H9 (cell line): ENCODE data around the gene MADCAM1. TPM values are rescaled to one million over a fixed set of nuclear protein-coding genes. Genes with fewer than 3 reads are reported as not detected.

Experiments used
- DNase-seq: peaks from one replicate; pipeline ENCODE4 v3.0.0-alpha.2; 2017
- H2AFZ ChIP-seq: one replicate; pipeline ENCODE4 v1.6.1; 2013; ENCODE audit warnings: mild to moderate bottlenecking, low read length, control low read depth, moderate library complexity
- H2AK5ac ChIP-seq: 2 replicates; pipeline ENCODE4 v1.6.1; 2013; ENCODE audit warnings: low read length, control low read depth, mixed read lengths; ENCODE audit not compliant: insufficient read length
- H2BK120ac ChIP-seq: one replicate; pipeline ENCODE4 v1.6.1; 2013; ENCODE audit warnings: low read depth, mild to moderate bottlenecking, low read length, control low read depth, inconsistent platforms; ENCODE audit not compliant: poor library complexity, severe bottlenecking
- H2BK12ac ChIP-seq: 2 replicates; pipeline ENCODE4 v1.6.1; 2013; ENCODE audit warnings: low read length, control low read depth, mixed read lengths, low read depth; ENCODE audit not compliant: insufficient read length
- H2BK15ac ChIP-seq: 2 replicates; pipeline ENCODE4 v1.6.1; 2013; ENCODE audit warnings: low read depth, low read length, control low read depth
- H2BK20ac ChIP-seq: one replicate; pipeline ENCODE4 v1.6.1; 2013; ENCODE audit warnings: low read depth, mild to moderate bottlenecking, low read length, control low read depth, inconsistent platforms; ENCODE audit not compliant: poor library complexity, severe bottlenecking
- H2BK5ac ChIP-seq: 2 replicates; pipeline ENCODE4 v1.6.1; 2013; ENCODE audit warnings: low read length, control low read depth, mixed read lengths; ENCODE audit not compliant: insufficient read length
- H3K14ac ChIP-seq: 2 replicates; pipeline ENCODE4 v1.6.1; 2013; ENCODE audit warnings: low read length, control low read depth; ENCODE audit not compliant: insufficient read depth
- H3K18ac ChIP-seq: 2 replicates; pipeline ENCODE4 v1.6.1; 2013; ENCODE audit warnings: low read depth, mild to moderate bottlenecking, mixed read lengths, low read length, control low read depth; ENCODE audit not compliant: insufficient read length
- H3K23ac ChIP-seq: 2 replicates; pipeline ENCODE4 v1.6.1; 2013; ENCODE audit warnings: low read length, control low read depth, mixed read lengths, low read depth; ENCODE audit not compliant: insufficient read length
- H3K23me2 ChIP-seq: 2 replicates; pipeline ENCODE4 v1.6.1; 2013; ENCODE audit warnings: low read depth, mild to moderate bottlenecking, mixed read lengths, low read length, control low read depth; ENCODE audit not compliant: insufficient read length, poor library complexity, severe bottlenecking
- H3K27ac ChIP-seq: 2 replicates; pipeline ENCODE4 v1.5.1; 2013; ENCODE audit warnings: low read length, control low read depth, mixed read lengths, low read depth; ENCODE audit not compliant: insufficient read length
- H3K27me3 ChIP-seq: 2 replicates; pipeline ENCODE4 v1.6.1; 2013; ENCODE audit warnings: low read length, control low read depth, inconsistent platforms; ENCODE audit not compliant: insufficient read depth
- H3K4ac ChIP-seq: 2 replicates; pipeline ENCODE4 v1.6.1; 2013; ENCODE audit warnings: low read depth, mild to moderate bottlenecking, control low read depth, inconsistent platforms, low read length, moderate library complexity
- H3K4me1 ChIP-seq: 2 replicates; pipeline ENCODE4 v1.6.1; 2013; ENCODE audit warnings: low read length, control low read depth, inconsistent platforms; ENCODE audit not compliant: insufficient read depth
- H3K4me2 ChIP-seq: 2 replicates; pipeline ENCODE4 v1.6.1; 2013; ENCODE audit warnings: low read length, control low read depth, mixed read lengths; ENCODE audit not compliant: insufficient read length, insufficient read depth
- H3K56ac ChIP-seq: 2 replicates; pipeline ENCODE4 v1.6.1; 2013; ENCODE audit warnings: low read depth, mild to moderate bottlenecking, mixed read lengths, low read length, control low read depth; ENCODE audit not compliant: insufficient read length
- H3K79me1 ChIP-seq: 2 replicates; pipeline ENCODE4 v1.6.1; 2013; ENCODE audit warnings: low read depth, mild to moderate bottlenecking, moderate library complexity, low read length, control low read depth, inconsistent platforms; ENCODE audit not compliant: insufficient read depth, poor library complexity, severe bottlenecking
- H3K79me2 ChIP-seq: 2 replicates; pipeline ENCODE4 v1.6.1; 2013; ENCODE audit warnings: low read length, control low read depth, inconsistent platforms; ENCODE audit not compliant: insufficient read depth
- H3K9ac ChIP-seq: 2 replicates; pipeline ENCODE4 v1.6.1; 2013; ENCODE audit warnings: low read length, control low read depth, mixed read lengths; ENCODE audit not compliant: insufficient read length; ENCODE audit errors: extremely low read depth
- H3K9me3 ChIP-seq: one replicate; pipeline ENCODE4 v1.6.1; 2013; ENCODE audit warnings: low read depth, low read length, inconsistent platforms; ENCODE audit not compliant: control insufficient read depth
- H3T11ph ChIP-seq: one replicate; pipeline ENCODE4 v1.6.1; 2013; ENCODE audit warnings: mild to moderate bottlenecking, low read length, control low read depth, inconsistent platforms
- H4K20me1 ChIP-seq: one replicate; pipeline ENCODE4 v1.6.1; 2013; ENCODE audit not compliant: control insufficient read depth, insufficient read length, insufficient read depth
- H4K5ac ChIP-seq: 2 replicates; pipeline ENCODE4 v1.6.1; 2013; ENCODE audit warnings: low read depth, mild to moderate bottlenecking, mixed read lengths, low read length, control low read depth; ENCODE audit not compliant: insufficient read length
- H4K8ac ChIP-seq: replicated peaks from 2 replicates; pipeline ENCODE4 v1.6.1; 2013; ENCODE audit warnings: low read length, control low read depth, mixed read lengths, low read depth; ENCODE audit not compliant: insufficient read length
- H4K91ac ChIP-seq: 2 replicates; pipeline ENCODE4 v1.6.1; 2013; ENCODE audit warnings: low read depth, mild to moderate bottlenecking, moderate library complexity, mixed read lengths, low read length, control low read depth; ENCODE audit not compliant: insufficient read length
- H3K27ac Mint-ChIP-seq, 3 experiments: 2 replicates in 2 of 3; 3 replicates in 1 of 3; pipeline ENCODE4 v1.8.0; 2020 to 2021; ENCODE audit warnings: mixed read lengths in 3 of 3, mild to moderate bottlenecking in 1 of 3, moderate library complexity in 1 of 3
- H3K27me3 Mint-ChIP-seq: 2 replicates; pipeline ENCODE4 v1.8.0; 2021; ENCODE audit warnings: low read depth, mild to moderate bottlenecking, moderate library complexity, mixed read lengths
- H3K36me3 Mint-ChIP-seq, 3 experiments: 2 replicates in 2 of 3; 3 replicates in 1 of 3; pipeline ENCODE4 v1.8.0; 2020 to 2021; ENCODE audit warnings: low read depth in 3 of 3, mixed read lengths in 3 of 3; ENCODE audit not compliant: insufficient read depth in 1 of 3
- H3K4me1 Mint-ChIP-seq, 2 experiments: 2 replicates each; pipeline ENCODE4 v1.8.0; 2020; ENCODE audit warnings: mixed read lengths in 2 of 2
- H3K4me3 Mint-ChIP-seq, 2 experiments: 2 replicates in 1 of 2; 3 replicates in 1 of 2; pipeline ENCODE4 v1.8.0; 2020 to 2021; ENCODE audit warnings: mild to moderate bottlenecking in 2 of 2, mixed read lengths in 2 of 2, moderate library complexity in 1 of 2
- H3K9me3 Mint-ChIP-seq, 2 experiments: 2 replicates in 1 of 2; 3 replicates in 1 of 2; pipeline ENCODE4 v1.8.0; 2020; ENCODE audit warnings: mild to moderate bottlenecking in 2 of 2, mixed read lengths in 2 of 2, moderate library complexity in 1 of 2
- CTCF ChIP-seq: fragments of 200-600 bp; sonication (generic); conservative IDR thresholded peaks from 3 replicates; pipeline ENCODE4 v1.8.0; 2021; ENCODE audit warnings: antibody characterized with exemption, mild to moderate bottlenecking
- WGBS: extraction: QIAGEN DNeasy Blood & Tissue Kit; methylation state at CpG from one replicate; pipeline ENCODE4 v1.1.7; 2013; ENCODE audit warnings: missing lambda C conversion rate, low lambda C conversion rate, mixed read lengths; ENCODE audit not compliant: insufficient read length; ENCODE audit errors: extremely low coverage; 5-methylcytosine and 5-hydroxymethylcytosine counted together
- total RNA-seq: library from RNA; stranded (reverse); gene quantifications from 2 replicates; pipeline ENCODE4 v1.2.1, GENCODE V29; 2021

Gene MADCAM1
- total RNA-seq, 1 experiment from 2014 or later = 1.2 TPM

- Histone ChIP-seq H4K91ac (no peak overlapping the region), H3K4ac (no peak overlapping the region), H3K23ac (no peak overlapping the region), H2BK15ac (no peak overlapping the region), H2BK12ac (no peak overlapping the region), H3K9ac (no peak overlapping the region), H3K9me3 (no peaks in the 10 kb centered on the region), H3K79me1 (no peaks in the 10 kb centered on the region), H3K4me1 (no peaks in the 10 kb centered on the region), H2AFZ (no peak overlapping the region), H2BK120ac (no peak overlapping the region), H3K79me2 (no peaks in the 10 kb centered on the region), H3K23me2 (no peaks in the 10 kb centered on the region), H3K27me3 (no peaks in the 10 kb centered on the region), H2BK5ac (no peak overlapping the region), H4K5ac (no peak overlapping the region), H3K14ac (no peak overlapping the region), H3K4me2 (no peak overlapping the region), H2BK20ac (no peak overlapping the region), H2AK5ac (no peak overlapping the region), H4K8ac (no peak overlapping the region), H4K20me1 (no peaks in the 10 kb centered on the region), H3K18ac (no peak overlapping the region), H3K56ac (no peak overlapping the region), H3T11ph (no peak overlapping the region), H3K27ac (no peak overlapping the region)
- no CpG with 5 or more reads among the region's 23 CpGs for WGBS
- TF ChIP-seq CTCF = no peak
- Mint-ChIP-seq H3K36me3 (no peaks in the 10 kb centered on the region), H3K27me3 (peaks cover 14% of the 10 kb centered on the region), H3K9me3 (no peaks in the 10 kb centered on the region), H3K4me3 (no peak overlapping the region), H3K27ac (no peak overlapping the region), H3K4me1 (no peaks in the 10 kb centered on the region)
- no peak for DNase-seq
Observed at GRCh38 chr19:472005-472858, 24.1 kb upstream of the MADCAM1 start.
